ENCODE data around the gene HOXC13. TPM values are rescaled to one million over a fixed set of nuclear protein-coding genes. Genes with fewer than 3 reads are reported as not detected.

Gene HOXC13
- total and polyA plus RNA-seq, 3 donors from 2014 or later: 0.25 to 0.87 (median 0.63) TPM

DNA sequence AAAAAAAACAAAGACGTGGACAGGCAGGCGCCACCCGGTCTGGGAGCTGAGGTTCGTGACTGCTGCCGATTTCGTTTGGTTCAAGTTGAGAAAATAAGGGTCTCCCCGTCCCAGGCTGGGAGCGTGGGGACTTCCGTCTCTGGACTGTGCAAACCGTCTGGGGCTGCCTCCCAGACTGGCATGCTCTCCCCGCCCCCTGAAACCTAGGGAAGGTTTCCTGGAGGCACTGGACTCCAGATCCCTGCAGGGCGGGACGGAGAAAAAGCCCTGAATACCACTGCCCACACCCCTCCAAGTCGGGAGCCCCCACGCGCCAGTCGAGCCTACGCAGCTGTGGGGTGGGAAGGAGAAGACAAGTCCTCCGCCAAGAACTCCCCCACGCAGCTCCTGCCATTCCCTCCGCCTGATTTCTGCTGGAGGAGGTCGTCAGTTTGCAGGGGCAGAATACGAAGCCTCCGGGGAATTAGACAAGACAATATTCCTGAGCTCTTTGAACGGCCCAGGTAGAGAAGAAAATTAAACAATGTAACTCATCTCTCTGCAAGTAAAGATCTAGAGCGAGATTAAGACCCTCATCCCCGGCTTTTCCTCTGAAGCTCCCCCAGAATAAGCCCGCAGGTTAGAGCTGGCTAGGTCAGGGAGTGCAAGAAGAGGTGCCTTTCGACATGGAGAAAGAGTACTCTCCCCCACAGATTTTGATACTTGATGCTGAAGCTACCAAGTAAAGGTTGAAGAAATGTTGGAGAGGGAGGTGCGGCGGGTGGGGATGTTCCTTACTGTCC lies 10.4 kb upstream of the HOXC13 start:
- intact Hi-C loops (cut with DNase I; ENCODE audit: low total_unique reads): no loop called here
- Histone ChIP-seq H3K27ac (no peak overlapping the region), H3K4me3 (peak overlapping the region in 1 of 2 donors; percentile 24), H3K9me3 (no peaks in the 10 kb centered on the region), H3K4me1 (no peaks in the 10 kb centered on the region), H3K36me3 (ENCODE audit: low read depth, missing control alignments) (no peaks in the 10 kb centered on the region), H3K27me3 (no peaks in the 10 kb centered on the region)
- WGBS, 2 donors: 7 to 9% methylated on average over 31 of the region's 31 CpGs
- DNase-seq: no peak
- TF ChIP-seq POLR2A (IDR thresholded peaks at IDR 0.05): no peak
- TF ChIP-seq, protein P1, sequence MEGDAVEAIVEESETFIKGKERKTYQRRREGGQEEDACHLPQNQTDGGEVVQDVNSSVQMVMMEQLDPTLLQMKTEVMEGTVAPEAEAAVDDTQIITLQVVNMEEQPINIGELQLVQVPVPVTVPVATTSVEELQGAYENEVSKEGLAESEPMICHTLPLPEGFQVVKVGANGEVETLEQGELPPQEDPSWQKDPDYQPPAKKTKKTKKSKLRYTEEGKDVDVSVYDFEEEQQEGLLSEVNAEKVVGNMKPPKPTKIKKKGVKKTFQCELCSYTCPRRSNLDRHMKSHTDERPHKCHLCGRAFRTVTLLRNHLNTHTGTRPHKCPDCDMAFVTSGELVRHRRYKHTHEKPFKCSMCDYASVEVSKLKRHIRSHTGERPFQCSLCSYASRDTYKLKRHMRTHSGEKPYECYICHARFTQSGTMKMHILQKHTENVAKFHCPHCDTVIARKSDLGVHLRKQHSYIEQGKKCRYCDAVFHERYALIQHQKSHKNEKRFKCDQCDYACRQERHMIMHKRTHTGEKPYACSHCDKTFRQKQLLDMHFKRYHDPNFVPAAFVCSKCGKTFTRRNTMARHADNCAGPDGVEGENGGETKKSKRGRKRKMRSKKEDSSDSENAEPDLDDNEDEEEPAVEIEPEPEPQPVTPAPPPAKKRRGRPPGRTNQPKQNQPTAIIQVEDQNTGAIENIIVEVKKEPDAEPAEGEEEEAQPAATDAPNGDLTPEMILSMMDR (IDR thresholded peaks at IDR 0.05): no peak

DNA sequence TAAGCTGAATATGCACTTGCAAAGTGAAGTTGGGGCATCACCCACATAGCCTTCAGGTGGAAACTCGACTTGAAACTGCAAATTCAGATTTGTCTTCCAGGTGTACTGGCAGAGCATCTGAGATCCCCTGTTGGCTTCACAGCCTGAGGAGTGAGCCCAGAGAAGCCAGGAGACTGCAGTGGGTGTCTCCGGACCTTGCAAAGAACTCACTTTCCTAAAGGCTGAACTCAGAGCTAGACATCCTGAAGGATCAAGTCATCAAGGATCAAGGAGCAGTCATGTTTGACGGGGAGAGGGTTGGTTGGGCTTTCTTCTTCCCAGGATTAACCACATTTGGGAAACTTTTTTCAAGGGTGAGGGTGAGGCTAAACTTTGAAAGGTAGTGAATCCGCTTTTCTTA lies 9.1 kb upstream of the HOXC13 start:
- intact Hi-C loops (cut with DNase I; ENCODE audit: low total_unique reads): no loop called here
- WGBS, 2 donors: 25 to 39% methylated on average over 4 of the region's 4 CpGs
- TF ChIP-seq, protein P1 (IDR thresholded peaks at IDR 0.05): no peak
- no peak for TF ChIP-seq POLR2A (IDR thresholded peaks at IDR 0.05)
- H3K4me1 ChIP-seq: no peaks in the 10 kb centered on the region
- no peak overlapping the region for H3K27ac ChIP-seq
- no peak overlapping the region for H3K4me3 ChIP-seq
- no peak for DNase-seq
- H3K36me3 ChIP-seq (ENCODE audit: low read depth, missing control alignments): no peaks in the 10 kb centered on the region
- H3K9me3 ChIP-seq: no peaks in the 10 kb centered on the region
- H3K27me3 ChIP-seq: no peaks in the 10 kb centered on the region

DNA sequence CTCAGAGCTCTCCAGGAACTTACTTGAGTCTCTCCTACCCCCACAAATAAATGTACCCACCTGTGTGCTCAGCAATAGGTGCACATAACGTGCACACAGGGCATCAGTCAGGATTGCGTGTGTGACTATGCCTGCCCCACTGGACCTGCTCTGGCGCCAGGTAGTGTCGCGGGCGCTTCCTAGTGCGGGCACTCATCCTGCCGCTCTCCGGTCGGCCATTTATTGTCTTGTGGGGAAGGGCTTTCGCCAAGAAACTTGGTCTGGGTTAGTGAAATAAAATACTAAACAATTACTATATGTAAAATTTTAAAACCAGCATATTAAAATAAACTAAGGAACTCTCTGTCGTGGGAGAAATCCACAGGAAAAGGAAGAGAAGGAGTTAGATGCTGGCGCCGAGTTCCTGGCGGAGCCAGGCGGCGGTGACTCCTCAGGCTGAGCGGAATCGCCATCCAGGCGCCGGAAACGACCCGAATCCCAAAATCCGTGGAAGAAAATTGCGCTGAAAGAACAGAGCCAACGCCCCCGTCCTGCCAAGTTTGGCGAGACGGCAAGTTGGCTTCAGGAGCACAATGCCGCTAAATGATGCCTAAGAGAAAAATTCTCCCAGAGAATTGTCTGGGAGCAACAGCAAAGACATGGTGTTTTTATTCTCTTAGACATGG lies 7.9 kb upstream of the HOXC13 start:
- TF ChIP-seq POLR2A (IDR thresholded peaks at IDR 0.05): no peak
- TF ChIP-seq, protein P1 (IDR thresholded peaks at IDR 0.05): no peak
- Histone ChIP-seq H3K4me3 (peak overlapping the region in 1 of 2 donors; percentile 5), H3K9me3 (no peaks in the 10 kb centered on the region), H3K27ac (no peak overlapping the region), H3K27me3 (no peaks in the 10 kb centered on the region), H3K4me1 (no peaks in the 10 kb centered on the region), H3K36me3 (ENCODE audit: low read depth, missing control alignments) (no peaks in the 10 kb centered on the region)
- 5 to 6% methylated on average over 30 of the region's 30 CpGs for WGBS, 2 donors
- no peak for DNase-seq
- intact Hi-C loops (cut with DNase I; ENCODE audit: low total_unique reads): no loop called here

- H3K27ac ChIP-seq: no peak overlapping the region
- no peak for TF ChIP-seq POLR2A (IDR thresholded peaks at IDR 0.05)
- TF ChIP-seq, protein P1 (IDR thresholded peaks at IDR 0.05): no peak
- H3K36me3 ChIP-seq (ENCODE audit: low read depth, missing control alignments): no peaks in the 10 kb centered on the region
- H3K27me3 ChIP-seq: peaks cover 6% of the 10 kb centered on the region
- no peak overlapping the region for H3K4me3 ChIP-seq
- no peaks in the 10 kb centered on the region for H3K9me3 ChIP-seq
- no peak for DNase-seq
- intact Hi-C loops (cut with DNase I; ENCODE audit: low total_unique reads): no loop called here
- H3K4me1 ChIP-seq: no peaks in the 10 kb centered on the region
- 53 to 64% methylated on average over 4 of the region's 4 CpGs for WGBS, 2 donors
These were observed 6.6 kb upstream of the HOXC13 start for GRCh38 chr12:53931844-53932581.

All from testis (tissue), 3 donors.